ENCODE results near the gene CHCHD3.

- TF ChIP-seq, protein P1, sequence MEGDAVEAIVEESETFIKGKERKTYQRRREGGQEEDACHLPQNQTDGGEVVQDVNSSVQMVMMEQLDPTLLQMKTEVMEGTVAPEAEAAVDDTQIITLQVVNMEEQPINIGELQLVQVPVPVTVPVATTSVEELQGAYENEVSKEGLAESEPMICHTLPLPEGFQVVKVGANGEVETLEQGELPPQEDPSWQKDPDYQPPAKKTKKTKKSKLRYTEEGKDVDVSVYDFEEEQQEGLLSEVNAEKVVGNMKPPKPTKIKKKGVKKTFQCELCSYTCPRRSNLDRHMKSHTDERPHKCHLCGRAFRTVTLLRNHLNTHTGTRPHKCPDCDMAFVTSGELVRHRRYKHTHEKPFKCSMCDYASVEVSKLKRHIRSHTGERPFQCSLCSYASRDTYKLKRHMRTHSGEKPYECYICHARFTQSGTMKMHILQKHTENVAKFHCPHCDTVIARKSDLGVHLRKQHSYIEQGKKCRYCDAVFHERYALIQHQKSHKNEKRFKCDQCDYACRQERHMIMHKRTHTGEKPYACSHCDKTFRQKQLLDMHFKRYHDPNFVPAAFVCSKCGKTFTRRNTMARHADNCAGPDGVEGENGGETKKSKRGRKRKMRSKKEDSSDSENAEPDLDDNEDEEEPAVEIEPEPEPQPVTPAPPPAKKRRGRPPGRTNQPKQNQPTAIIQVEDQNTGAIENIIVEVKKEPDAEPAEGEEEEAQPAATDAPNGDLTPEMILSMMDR (conservative IDR thresholded peaks at IDR 0.05 in 1 of 2, IDR thresholded peaks at IDR 0.05 in 1 of 2; ENCODE audit: low read depth in 1 of 2, low read length in 2 of 2), result no peak
- no peak for TF ChIP-seq EZH2 (IDR thresholded peaks at IDR 0.05; ENCODE audit: low read length, missing control alignments)
These were observed 205.3 kb downstream of the CHCHD3 start for GRCh38 chr7:132876576-132876975.
